Fibroblast of lung (primary cell): ENCODE data around the gene AP1S3. TPM values are rescaled to one million over a fixed set of nuclear protein-coding genes. Genes with fewer than 3 reads are reported as not detected.

Experiments used
- DNase-seq, 2 donors: peaks; one replicate each; pipeline versions ENCODE4 v3.0.0 to v3.0.0-alpha.2; 2010; ENCODE audit warnings: low read depth in 2 of 2
- H2AFZ ChIP-seq: 2 replicates; pipeline ENCODE4 v1.5.1; 2012; ENCODE audit warnings: low read length, control low read depth, inconsistent platforms
- H3K27ac ChIP-seq: 2 replicates; pipeline ENCODE4 v1.5.1; 2011; ENCODE audit warnings: low read length, control low read depth; ENCODE audit not compliant: insufficient read depth
- H3K27me3 ChIP-seq: 2 replicates; pipeline ENCODE4 v1.5.1; 2011; ENCODE audit warnings: mild to moderate bottlenecking, low read length; ENCODE audit not compliant: control insufficient read depth, insufficient read depth
- H3K36me3 ChIP-seq: 2 replicates; pipeline ENCODE4 v1.5.1; 2011; ENCODE audit warnings: low read length; ENCODE audit not compliant: control insufficient read depth, insufficient read depth
- H3K4me1 ChIP-seq: 2 replicates; pipeline ENCODE4 v1.5.1; 2011; ENCODE audit warnings: low read length; ENCODE audit not compliant: control insufficient read depth, insufficient read depth; ENCODE audit errors: extremely low read depth
- H3K4me2 ChIP-seq: 2 replicates; pipeline ENCODE4 v1.5.1; 2011; ENCODE audit warnings: low read length, control low read depth; ENCODE audit not compliant: insufficient read depth; ENCODE audit errors: extremely low read depth
- H3K4me3 ChIP-seq, 4 experiments: fragments of 200-600 bp in 1 of 4; sonication (generic) in 1 of 4; replicated peaks in 1 of 4; 2 replicates each; pipeline ENCODE4 v1.5.1; 2011 to 2016; ENCODE audit warnings: low read length in 4 of 4, low read depth in 3 of 4, mild to moderate bottlenecking in 3 of 4, control low read depth in 2 of 4, inconsistent platforms in 1 of 4, mixed read lengths in 1 of 4; ENCODE audit not compliant: insufficient read depth in 1 of 4; ENCODE audit errors: control extremely low read depth in 1 of 4
- H3K79me2 ChIP-seq: 2 replicates; pipeline ENCODE4 v1.5.1; 2012; ENCODE audit warnings: mild to moderate bottlenecking, low read length, inconsistent platforms; ENCODE audit not compliant: control insufficient read depth, insufficient read depth
- H3K9ac ChIP-seq: 2 replicates; pipeline ENCODE4 v1.5.1; 2011; ENCODE audit warnings: mild to moderate bottlenecking, low read length, control low read depth; ENCODE audit not compliant: insufficient read depth
- H3K9me3 ChIP-seq: 2 replicates; pipeline ENCODE4 v1.5.1; 2012; ENCODE audit warnings: low read depth, low read length; ENCODE audit not compliant: control insufficient read depth, insufficient read depth
- H4K20me1 ChIP-seq: 2 replicates; pipeline ENCODE4 v1.5.1; 2011; ENCODE audit warnings: low read length; ENCODE audit not compliant: control insufficient read depth, insufficient read depth; ENCODE audit errors: extremely low read depth
- CTCF ChIP-seq, 2 donors: IDR thresholded peaks in 1 of 2; conservative IDR thresholded peaks in 1 of 2; 1 replicate in 1 of 2; 2 replicates in 1 of 2; pipeline ENCODE4 v1.5.1; 2011 to 2012; ENCODE audit warnings: low read length in 2 of 2, control low read depth in 1 of 2, inconsistent platforms in 1 of 2, low read depth in 1 of 2, mild to moderate bottlenecking in 1 of 2
- EZH2 ChIP-seq: IDR thresholded peaks from 2 replicates; pipeline ENCODE4 v1.5.1; 2012; ENCODE audit warnings: low read length, control low read depth, mild to moderate bottlenecking; ENCODE audit errors: missing control alignments
- polyA plus RNA-seq, 2 donors: library from polyadenylated mRNA; depleted of rRNA in 1 of 2; stranded (reverse) in 1 of 2; unstranded in 1 of 2; fragments of >200 nt; gene quantifications; 2 replicates each; pipeline ENCODE4 v1.2.1, GENCODE V29; 2011 to 2012; ENCODE audit warnings: missing spikeins in 1 of 2
- total RNA-seq: library from RNA; depleted of rRNA; stranded (reverse); fragments of >200 nt; gene quantifications from 2 replicates; pipeline ENCODE4 v1.2.1, GENCODE V29; 2014

AP1S3 gene
- total and polyA plus RNA-seq, 2 donors (not counting 1 experiment from before 2014, with no cell fraction given), result 2.9 to 3.3 TPM

GRCh38 chr2:223731503-223731902 is 105.9 kb downstream of the AP1S3 start:
- Histone ChIP-seq H3K79me2 (no peaks in the 10 kb centered on the region), H3K4me2 (no peak overlapping the region), H4K20me1 (no peaks in the 10 kb centered on the region), H3K4me3 (no peak overlapping the region), H3K9me3 (no peaks in the 10 kb centered on the region), H3K27me3 (no peaks in the 10 kb centered on the region), H3K9ac (no peak overlapping the region), H3K27ac (no peak overlapping the region), H3K4me1 (peaks cover 11% of the 10 kb centered on the region), H3K36me3 (no peaks in the 10 kb centered on the region), H2AFZ (no peak overlapping the region)
- no peak for TF ChIP-seq EZH2
- TF ChIP-seq CTCF (conservative IDR thresholded peaks at IDR 0.05 in 1 of 2, IDR thresholded peaks at IDR 0.05 in 1 of 2; ENCODE audit: low read depth in 1 of 2, low read length in 2 of 2), result no peak
- no peak for DNase-seq

- Histone ChIP-seq H3K27me3 (no peaks in the 10 kb centered on the region), H2AFZ (no peak overlapping the region), H3K36me3 (no peaks in the 10 kb centered on the region), H3K9me3 (no peaks in the 10 kb centered on the region), H3K27ac (no peak overlapping the region), H4K20me1 (no peaks in the 10 kb centered on the region), H3K4me1 (peaks cover 11% of the 10 kb centered on the region), H3K4me2 (no peak overlapping the region), H3K9ac (no peak overlapping the region), H3K79me2 (no peaks in the 10 kb centered on the region), H3K4me3 (no peak overlapping the region)
- TF ChIP-seq CTCF (conservative IDR thresholded peaks at IDR 0.05 in 1 of 2, IDR thresholded peaks at IDR 0.05 in 1 of 2; ENCODE audit: low read depth in 1 of 2, low read length in 2 of 2), result no peak
- no peak for TF ChIP-seq EZH2
- DNase-seq, result no peak
Observed at GRCh38 chr2:223729781-223730180, 107.6 kb downstream of the AP1S3 start.

- Histone ChIP-seq H3K4me2 (no peak overlapping the region), H3K9ac (no peak overlapping the region), H3K36me3 (no peaks in the 10 kb centered on the region), H3K27me3 (no peaks in the 10 kb centered on the region), H3K27ac (no peak overlapping the region), H3K4me3 (no peak overlapping the region), H4K20me1 (no peaks in the 10 kb centered on the region), H3K79me2 (no peaks in the 10 kb centered on the region), H3K9me3 (no peaks in the 10 kb centered on the region), H3K4me1 (peaks cover 14% of the 10 kb centered on the region), H2AFZ (no peak overlapping the region)
- peak; percentile 70 to 81 for DNase-seq
- TF ChIP-seq EZH2, result no peak
- TF ChIP-seq CTCF (conservative IDR thresholded peaks at IDR 0.05 in 1 of 2, IDR thresholded peaks at IDR 0.05 in 1 of 2; ENCODE audit: low read depth in 1 of 2, low read length in 2 of 2), result peak; percentile 60 to 73
Observed at GRCh38 chr2:223727562-223727961, 109.8 kb downstream of the AP1S3 start.
